Ovary (tissue), 3 donors: ENCODE data around the gene SYT2.

ENCODE experiments used
- CTCF ChIP-seq, 3 donors: fragments of 450-650 bp in 2 of 3; fragments of 200-600 bp in 1 of 3; IDR thresholded peaks; one replicate each; pipeline versions ENCODE4 v1.5.1 to v1.8.0; 2016 to 2022; ENCODE audit warnings: antibody characterized with exemption in 3 of 3, mild to moderate bottlenecking in 1 of 3
- EP300 ChIP-seq: sonication (generic); formaldehyde crosslinking; IDR thresholded peaks from one replicate; pipeline ENCODE4 v1.6.1; 2017; ENCODE audit warnings: antibody characterized with exemption
- POLR2A ChIP-seq: fragments of 450-650 bp; IDR thresholded peaks from one replicate; pipeline ENCODE4 v1.6.1; 2017; ENCODE audit warnings: antibody characterized with exemption, mild to moderate bottlenecking, moderate library complexity
- donor health status: DM: no; HTN: no; CAD: no.

GRCh38 chr1:202580619-202581018 is 129.6 kb downstream of the SYT2 start:
- no peak for TF ChIP-seq CTCF (IDR thresholded peaks at IDR 0.05)
- no peak for TF ChIP-seq POLR2A
- TF ChIP-seq EP300: no peak
